H1 (cell line): Measurements from ENCODE around the gene STAT3. TPM values are rescaled to one million over a fixed set of nuclear protein-coding genes. Genes with fewer than 3 reads are reported as not detected.

ENCODE experiments used
- BCL11A ChIP-seq, 2 experiments: IDR thresholded peaks; one replicate each; pipeline ENCODE4 v1.6.1; 2011; ENCODE audit warnings: low read depth in 2 of 2, low read length in 2 of 2, mild to moderate bottlenecking in 2 of 2
- EP300 ChIP-seq, 2 experiments: IDR thresholded peaks; 1 replicate in 1 of 2; 2 replicates in 1 of 2; pipeline ENCODE4 v1.6.1; 2011 to 2012; ENCODE audit warnings: low read depth in 2 of 2, low read length in 2 of 2, mild to moderate bottlenecking in 2 of 2, borderline replicate concordance in 1 of 2, inconsistent platforms in 1 of 2, moderate library complexity in 1 of 2
- JUND ChIP-seq: IDR thresholded peaks from 2 replicates; pipeline ENCODE4 v1.6.1; 2011; ENCODE audit warnings: mild to moderate bottlenecking, improper control_type of control experiment, low read length
- KDM4A ChIP-seq: IDR thresholded peaks from one replicate; pipeline ENCODE4 v1.7.1; 2012; ENCODE audit warnings: low read depth, mild to moderate bottlenecking, moderate library complexity, low read length, inconsistent platforms; ENCODE audit not compliant: severe bottlenecking
- POLR2AphosphoS5 ChIP-seq: IDR thresholded peaks from 2 replicates; pipeline ENCODE4 v1.6.1; 2011; ENCODE audit warnings: low read depth, low read length
- POU5F1 ChIP-seq: IDR thresholded peaks from 2 replicates; pipeline ENCODE4 v1.6.1; 2011; ENCODE audit warnings: low read depth, mild to moderate bottlenecking, low read length, moderate library complexity
- RXRA ChIP-seq: IDR thresholded peaks from 2 replicates; pipeline ENCODE4 v1.6.1; 2011; ENCODE audit warnings: low read depth, mild to moderate bottlenecking, low read length, moderate library complexity; ENCODE audit not compliant: insufficient read depth
- SAP30 ChIP-seq: fragments of 300-600 bp; sonication (generic); IDR thresholded peaks from 2 replicates; pipeline ENCODE4 v1.7.1; 2012; ENCODE audit warnings: low read length, moderate library complexity, mild to moderate bottlenecking, inconsistent platforms; ENCODE audit not compliant: insufficient read depth, insufficient replicate concordance
- polyA plus RNA-seq, 7 experiments: library from polyadenylated mRNA; depleted of rRNA in 3 of 7; stranded (reverse) in 5 of 7; unstranded in 2 of 7; fragments of >200 nt in 5 of 7; fragments of 200-250 nt in 2 of 7; gene quantifications; 1 replicate in 5 of 7; 2 replicates in 1 of 7; 4 replicates in 1 of 7; pipeline versions ENCODE4 v1.2.1 to v1.2.3, GENCODE V29; 2011 to 2013; ENCODE audit warnings: missing spikeins in 2 of 7, mixed read lengths in 2 of 7
- total RNA-seq: library from RNA; stranded (reverse); fragmentation: NEBNext Ultra II Directional; extraction: Animal tissue kit (Norgen Biotek cat#: 25700); gene quantifications from 2 replicates; pipeline ENCODE4 v1.2.1, GENCODE V29; 2021

Gene STAT3
- total and polyA plus RNA-seq, 2 of the 8 experiments (the other 6 are each of a cell fraction or from before 2014, with no cell fraction given) = 38.4 to 94.1 TPM

DNA sequence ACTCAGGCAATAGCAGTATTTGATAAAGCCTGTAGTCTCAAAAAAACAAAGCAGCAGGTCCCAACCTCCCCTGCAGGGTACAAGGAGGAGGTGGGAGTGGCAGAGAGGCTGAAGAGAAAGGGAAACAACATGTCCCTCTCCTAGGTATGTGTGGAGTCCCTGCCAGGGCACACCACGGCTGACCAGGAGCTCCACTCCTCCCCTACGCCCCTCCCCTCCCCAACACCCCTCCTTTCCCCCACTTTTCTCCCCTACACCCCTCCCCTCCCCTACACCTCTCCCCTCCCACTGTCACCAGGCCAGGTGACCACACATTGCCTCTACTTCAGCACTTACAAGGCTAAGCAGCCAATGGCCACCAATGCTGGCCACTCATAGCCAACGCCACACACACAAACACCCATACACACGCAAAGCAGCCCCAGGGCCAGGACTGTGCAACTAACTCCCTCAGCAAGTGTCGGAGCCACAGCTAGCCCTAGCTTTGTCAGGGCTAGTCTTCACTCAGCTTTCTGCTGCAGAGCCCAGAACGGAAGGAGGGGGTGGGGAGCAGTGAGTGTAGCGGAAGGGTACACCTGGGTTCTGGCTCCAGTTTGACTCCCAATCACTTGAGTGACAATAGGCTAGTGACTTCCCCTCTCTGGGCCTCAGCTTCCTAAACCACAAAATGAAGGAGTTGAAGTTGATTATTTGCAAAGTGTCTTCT lies 26.6 kb upstream of the STAT3 start (continued):
- TF ChIP-seq KDM4A (no peak), POU5F1 (no peak), SAP30 (no peak), POLR2AphosphoS5 (no peak), BCL11A (IDR thresholded peaks at IDR 0.05; ENCODE audit: low read depth in 2 of 2, low read length in 2 of 2) (no peak), RXRA (no peak), EP300 (IDR thresholded peaks at IDR 0.05; ENCODE audit: borderline replicate concordance in 1 of 2, low read depth in 2 of 2, low read length in 2 of 2) (no peak), JUND (no peak)
- TF ChIP-seq, all 59 proteins: peak for 0
